ENCODE measurements around the gene PDK1.

DNA sequence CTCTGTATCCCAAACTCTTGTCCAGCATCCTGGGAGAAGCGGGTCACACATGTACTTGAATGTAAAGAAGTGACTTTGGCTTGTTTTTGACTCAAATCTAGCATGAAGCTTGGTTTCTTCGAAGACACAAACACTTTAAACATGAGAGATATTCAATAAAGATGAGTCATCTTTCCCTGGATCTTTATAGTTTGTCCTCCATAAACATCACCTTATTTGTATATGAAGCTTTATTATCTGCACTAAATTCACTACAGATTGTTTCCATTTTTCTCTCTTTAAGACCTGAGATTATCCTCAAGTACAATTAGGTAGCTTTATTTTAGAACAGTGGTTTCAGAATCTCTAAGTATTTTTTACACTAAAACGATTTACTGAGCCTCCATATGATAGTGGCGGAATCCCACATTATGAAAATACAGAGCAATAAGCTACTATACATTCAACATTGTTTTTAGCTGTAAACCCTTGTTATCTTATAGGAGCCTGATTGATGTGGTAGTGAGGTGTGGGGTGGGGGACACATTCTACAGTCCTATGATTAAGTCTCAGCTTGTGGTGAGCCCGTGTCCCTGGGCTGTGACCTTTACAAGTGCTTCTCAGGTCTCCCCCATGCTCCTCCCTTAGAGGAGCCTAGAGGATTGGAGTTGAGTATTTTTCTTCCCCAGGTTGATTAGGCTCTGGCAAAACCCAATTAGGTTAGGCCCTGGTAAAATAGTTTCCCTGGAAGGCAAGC lies 100.1 kb downstream of the PDK1 start:
- TF ChIP-seq POLR2A (IDR thresholded peaks at IDR 0.05; ENCODE audit: low read depth, low read length) (no peak), POLR2AphosphoS5 (IDR thresholded peaks at IDR 0.05; ENCODE audit: low read depth, low read length) (no peak)
